Measurements from ENCODE around the gene SS18.

Gene SS18

GRCh38 chr18:26056291-26056690, 34.1 kb downstream of the SS18 start:
- Histone ChIP-seq H3K27me3 (ENCODE audit: control insufficient read depth, insufficient read depth, low read length) (no peaks in the 10 kb centered on the region), H3K27ac (ENCODE audit: low read depth, low read length) (no peak overlapping the region), H3K36me3 (ENCODE audit: control insufficient read depth, insufficient read depth, low read length) (peaks cover 12% of the 10 kb centered on the region), H3K9ac (ENCODE audit: low read length) (no peak overlapping the region), H3K4me3 (ENCODE audit: low read length) (no peak overlapping the region), H3K4me1 (ENCODE audit: control insufficient read depth, insufficient read depth, low read length) (no peaks in the 10 kb centered on the region)

- Histone ChIP-seq H3K4me3 (ENCODE audit: low read length) (no peak overlapping the region), H3K36me3 (ENCODE audit: control insufficient read depth, insufficient read depth, low read length) (peaks cover 9% of the 10 kb centered on the region), H3K27ac (ENCODE audit: low read depth, low read length) (no peak overlapping the region), H3K9ac (ENCODE audit: low read length) (no peak overlapping the region), H3K27me3 (ENCODE audit: control insufficient read depth, insufficient read depth, low read length) (no peaks in the 10 kb centered on the region), H3K4me1 (ENCODE audit: control insufficient read depth, insufficient read depth, low read length) (no peaks in the 10 kb centered on the region)
These were observed 37.9 kb downstream of the SS18 start for GRCh38 chr18:26052505-26052904.

- Histone ChIP-seq H3K4me3 (ENCODE audit: low read length) (no peak overlapping the region), H3K4me1 (ENCODE audit: control insufficient read depth, insufficient read depth, low read length) (no peaks in the 10 kb centered on the region), H3K27ac (ENCODE audit: low read depth, low read length) (no peak overlapping the region), H3K27me3 (ENCODE audit: control insufficient read depth, insufficient read depth, low read length) (no peaks in the 10 kb centered on the region), H3K36me3 (ENCODE audit: control insufficient read depth, insufficient read depth, low read length) (peaks cover 5% of the 10 kb centered on the region), H3K9ac (ENCODE audit: low read length) (no peak overlapping the region)
These were observed 38.6 kb downstream of the SS18 start for GRCh38 chr18:26051843-26052242.

- Histone ChIP-seq H3K4me1 (ENCODE audit: control insufficient read depth, insufficient read depth, low read length) (no peaks in the 10 kb centered on the region), H3K4me3 (ENCODE audit: low read length) (no peak overlapping the region), H3K27ac (ENCODE audit: low read depth, low read length) (no peak overlapping the region), H3K9ac (ENCODE audit: low read length) (no peak overlapping the region), H3K36me3 (ENCODE audit: control insufficient read depth, insufficient read depth, low read length) (peaks cover 6% of the 10 kb centered on the region), H3K27me3 (ENCODE audit: control insufficient read depth, insufficient read depth, low read length) (no peaks in the 10 kb centered on the region)
These were observed 43.9 kb downstream of the SS18 start for GRCh38 chr18:26046419-26047077.

- Histone ChIP-seq H3K9ac (ENCODE audit: low read length) (no peak overlapping the region), H3K4me3 (ENCODE audit: low read length) (no peak overlapping the region)
These were observed 45.6 kb downstream of the SS18 start for GRCh38 chr18:26044807-26045206.

GRCh38 chr18:26040051-26040656, 50.3 kb downstream of the SS18 start:
- no peaks in the 10 kb centered on the region for H3K4me1 ChIP-seq (ENCODE audit: control insufficient read depth, insufficient read depth, low read length)
- no peaks in the 10 kb centered on the region for H3K27me3 ChIP-seq (ENCODE audit: control insufficient read depth, insufficient read depth, low read length)
- no peak overlapping the region for H3K4me3 ChIP-seq (ENCODE audit: low read length)
- H3K27ac ChIP-seq (ENCODE audit: low read depth, low read length) = no peak overlapping the region
- no peak overlapping the region for H3K9ac ChIP-seq (ENCODE audit: low read length)
- H3K36me3 ChIP-seq (ENCODE audit: control insufficient read depth, insufficient read depth, low read length) = no peaks in the 10 kb centered on the region

More at GRCh38 chr18:26044807-26045206, 45.6 kb downstream of the SS18 start:
- H3K36me3 ChIP-seq (ENCODE audit: control insufficient read depth, insufficient read depth, low read length) = peaks cover 6% of the 10 kb centered on the region
- H3K4me1 ChIP-seq (ENCODE audit: control insufficient read depth, insufficient read depth, low read length) = no peaks in the 10 kb centered on the region
- H3K27me3 ChIP-seq (ENCODE audit: control insufficient read depth, insufficient read depth, low read length) = no peaks in the 10 kb centered on the region
- no peak overlapping the region for H3K27ac ChIP-seq (ENCODE audit: low read depth, low read length)

- Histone ChIP-seq H3K4me3 (ENCODE audit: low read length) (no peak overlapping the region), H3K36me3 (ENCODE audit: control insufficient read depth, insufficient read depth, low read length) (peaks cover 2% of the 10 kb centered on the region), H3K27me3 (ENCODE audit: control insufficient read depth, insufficient read depth, low read length) (no peaks in the 10 kb centered on the region), H3K27ac (ENCODE audit: low read depth, low read length) (no peak overlapping the region), H3K9ac (ENCODE audit: low read length) (no peak overlapping the region), H3K4me1 (ENCODE audit: control insufficient read depth, insufficient read depth, low read length) (no peaks in the 10 kb centered on the region)
These were observed 51.2 kb downstream of the SS18 start for GRCh38 chr18:26039203-26039602.

GRCh38 chr18:26036635-26037034, 53.8 kb downstream of the SS18 start:
- no peak overlapping the region for H3K4me3 ChIP-seq (ENCODE audit: low read length)
- H3K36me3 ChIP-seq (ENCODE audit: control insufficient read depth, insufficient read depth, low read length) = peaks cover 12% of the 10 kb centered on the region
- no peak overlapping the region for H3K27ac ChIP-seq (ENCODE audit: low read depth, low read length)
- no peaks in the 10 kb centered on the region for H3K4me1 ChIP-seq (ENCODE audit: control insufficient read depth, insufficient read depth, low read length)
- H3K9ac ChIP-seq (ENCODE audit: low read length) = no peak overlapping the region
- no peaks in the 10 kb centered on the region for H3K27me3 ChIP-seq (ENCODE audit: control insufficient read depth, insufficient read depth, low read length)

- Histone ChIP-seq H3K9ac (ENCODE audit: low read length) (no peak overlapping the region), H3K4me1 (ENCODE audit: control insufficient read depth, insufficient read depth, low read length) (no peaks in the 10 kb centered on the region), H3K36me3 (ENCODE audit: control insufficient read depth, insufficient read depth, low read length) (peaks cover 16% of the 10 kb centered on the region)
These were observed 55.4 kb downstream of the SS18 start for GRCh38 chr18:26034850-26035497.

GRCh38 chr18:26022585-26022984, 67.8 kb downstream of the SS18 start:
- Histone ChIP-seq H3K4me3 (ENCODE audit: low read length) (no peak overlapping the region), H3K27ac (ENCODE audit: low read depth, low read length) (no peak overlapping the region), H3K36me3 (ENCODE audit: control insufficient read depth, insufficient read depth, low read length) (peaks cover 11% of the 10 kb centered on the region), H3K9ac (ENCODE audit: low read length) (no peak overlapping the region), H3K4me1 (ENCODE audit: control insufficient read depth, insufficient read depth, low read length) (no peaks in the 10 kb centered on the region), H3K27me3 (ENCODE audit: control insufficient read depth, insufficient read depth, low read length) (no peaks in the 10 kb centered on the region)

More at GRCh38 chr18:26034850-26035497, 55.4 kb downstream of the SS18 start:
- no peak overlapping the region for H3K4me3 ChIP-seq (ENCODE audit: low read length)
- H3K27me3 ChIP-seq (ENCODE audit: control insufficient read depth, insufficient read depth, low read length) = no peaks in the 10 kb centered on the region
- no peak overlapping the region for H3K27ac ChIP-seq (ENCODE audit: low read depth, low read length)

- peaks cover 11% of the 10 kb centered on the region for H3K36me3 ChIP-seq (ENCODE audit: control insufficient read depth, insufficient read depth, low read length)
- no peaks in the 10 kb centered on the region for H3K4me1 ChIP-seq (ENCODE audit: control insufficient read depth, insufficient read depth, low read length)
- no peaks in the 10 kb centered on the region for H3K27me3 ChIP-seq (ENCODE audit: control insufficient read depth, insufficient read depth, low read length)
- no peak overlapping the region for H3K27ac ChIP-seq (ENCODE audit: low read depth, low read length)
- no peak overlapping the region for H3K9ac ChIP-seq (ENCODE audit: low read length)
- H3K4me3 ChIP-seq (ENCODE audit: low read length) = no peak overlapping the region
These were observed 69.2 kb downstream of the SS18 start for GRCh38 chr18:26021061-26021754.

- no peaks in the 10 kb centered on the region for H3K27me3 ChIP-seq (ENCODE audit: control insufficient read depth, insufficient read depth, low read length)
- H3K4me1 ChIP-seq (ENCODE audit: control insufficient read depth, insufficient read depth, low read length) = no peaks in the 10 kb centered on the region
- no peak overlapping the region for H3K27ac ChIP-seq (ENCODE audit: low read depth, low read length)
- H3K36me3 ChIP-seq (ENCODE audit: control insufficient read depth, insufficient read depth, low read length) = peaks cover 5% of the 10 kb centered on the region
- H3K9ac ChIP-seq (ENCODE audit: low read length) = no peak overlapping the region
- no peak overlapping the region for H3K4me3 ChIP-seq (ENCODE audit: low read length)
These were observed 72.5 kb downstream of the SS18 start for GRCh38 chr18:26017929-26018328.

All from rectal smooth muscle tissue (tissue), 1 donor.